NB4 (cell line): ENCODE data around the gene GRIK3.

ENCODE experiments used
- DNase-seq: peaks from one replicate; pipeline ENCODE4 v3.0.0; 2010; ENCODE audit warnings: low read depth
- H3K4me3 ChIP-seq: one replicate; pipeline ENCODE4 v1.5.1; 2011; ENCODE audit warnings: mild to moderate bottlenecking, low read depth, low read length, moderate library complexity
- MAX ChIP-seq: IDR thresholded peaks from 2 replicates; pipeline ENCODE4 v1.6.1; 2011; ENCODE audit warnings: low read depth, low read length
- MYC ChIP-seq: IDR thresholded peaks from 2 replicates; pipeline ENCODE4 v1.6.1; 2011; ENCODE audit warnings: low read depth, low read length
- POLR2A ChIP-seq: IDR thresholded peaks from 2 replicates; pipeline ENCODE4 v1.6.1; 2011; ENCODE audit warnings: mild to moderate bottlenecking; ENCODE audit not compliant: insufficient read length; ENCODE audit errors: extremely low read depth
- TF ChIP-seq, protein P1 (sequence below): IDR thresholded peaks from one replicate; pipeline ENCODE4 v1.5.1; 2012; ENCODE audit warnings: low read depth, low read length

GRIK3 gene

GRCh38 chr1:36853638-36854037, 180.7 kb downstream of the GRIK3 start:
- no peak for DNase-seq
- TF ChIP-seq POLR2A (no peak), MYC (no peak), MAX (no peak)
- TF ChIP-seq, protein P1, sequence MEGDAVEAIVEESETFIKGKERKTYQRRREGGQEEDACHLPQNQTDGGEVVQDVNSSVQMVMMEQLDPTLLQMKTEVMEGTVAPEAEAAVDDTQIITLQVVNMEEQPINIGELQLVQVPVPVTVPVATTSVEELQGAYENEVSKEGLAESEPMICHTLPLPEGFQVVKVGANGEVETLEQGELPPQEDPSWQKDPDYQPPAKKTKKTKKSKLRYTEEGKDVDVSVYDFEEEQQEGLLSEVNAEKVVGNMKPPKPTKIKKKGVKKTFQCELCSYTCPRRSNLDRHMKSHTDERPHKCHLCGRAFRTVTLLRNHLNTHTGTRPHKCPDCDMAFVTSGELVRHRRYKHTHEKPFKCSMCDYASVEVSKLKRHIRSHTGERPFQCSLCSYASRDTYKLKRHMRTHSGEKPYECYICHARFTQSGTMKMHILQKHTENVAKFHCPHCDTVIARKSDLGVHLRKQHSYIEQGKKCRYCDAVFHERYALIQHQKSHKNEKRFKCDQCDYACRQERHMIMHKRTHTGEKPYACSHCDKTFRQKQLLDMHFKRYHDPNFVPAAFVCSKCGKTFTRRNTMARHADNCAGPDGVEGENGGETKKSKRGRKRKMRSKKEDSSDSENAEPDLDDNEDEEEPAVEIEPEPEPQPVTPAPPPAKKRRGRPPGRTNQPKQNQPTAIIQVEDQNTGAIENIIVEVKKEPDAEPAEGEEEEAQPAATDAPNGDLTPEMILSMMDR: no peak

DNA sequence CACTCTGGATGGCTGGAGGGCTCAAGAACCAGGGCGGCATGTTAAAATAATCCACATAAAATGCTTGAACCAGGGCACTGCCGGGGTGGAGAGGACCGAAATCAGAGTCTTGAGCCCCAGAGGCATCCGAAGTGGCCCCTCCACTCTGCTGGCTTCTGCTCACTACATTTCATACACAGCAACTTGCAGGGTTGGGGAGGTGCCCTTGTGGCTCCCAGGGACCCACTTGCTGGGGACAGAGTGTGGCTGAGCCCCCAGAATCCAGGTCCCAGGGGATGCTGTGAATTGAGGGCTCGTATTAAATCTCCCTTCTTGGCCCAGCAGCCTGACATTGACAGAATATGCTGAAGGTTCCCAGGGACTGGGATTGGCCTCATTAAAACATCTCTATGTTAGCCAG, 181.7 kb downstream of the GRIK3 start:
- TF ChIP-seq POLR2A: no peak
- TF ChIP-seq, protein P1: no peak
- TF ChIP-seq MYC: no peak
- TF ChIP-seq MAX: no peak
- DNase-seq: no peak
- no peak overlapping the region for H3K4me3 ChIP-seq

More at GRCh38 chr1:36853638-36854037, 180.7 kb downstream of the GRIK3 start:
- H3K4me3 ChIP-seq: no peak overlapping the region

DNA sequence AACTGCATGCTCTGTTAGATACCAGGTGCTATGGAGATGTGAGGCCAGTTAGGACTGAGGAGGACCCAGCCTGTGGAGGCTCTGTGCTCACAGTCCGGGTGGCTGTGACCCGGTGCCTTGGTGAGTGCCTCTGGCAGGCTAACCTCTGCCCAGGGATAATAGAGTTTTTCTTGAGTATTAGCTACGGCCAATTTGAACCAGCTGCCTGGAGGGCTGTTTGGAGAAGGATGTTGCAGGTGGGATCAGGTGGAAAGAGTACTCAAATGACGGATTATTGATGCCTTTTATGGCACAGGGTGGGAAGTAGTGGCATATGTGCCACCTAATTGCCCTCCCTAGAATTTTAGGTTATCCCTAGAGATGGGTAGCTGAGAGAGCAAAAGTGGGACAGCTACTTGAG, 182.7 kb downstream of the GRIK3 start:
- DNase-seq: no peak
- no peak for TF ChIP-seq MYC
- TF ChIP-seq, protein P1: no peak
- no peak for TF ChIP-seq MAX
- TF ChIP-seq POLR2A: no peak

GRCh38 chr1:36851087-36851486, 183.2 kb downstream of the GRIK3 start:
- no peak overlapping the region for H3K4me3 ChIP-seq
- TF ChIP-seq, protein P1: no peak
- no peak for TF ChIP-seq MAX
- no peak for TF ChIP-seq MYC
- TF ChIP-seq POLR2A: no peak
- no peak for DNase-seq

More for the DNA sequence above, 182.7 kb downstream of the GRIK3 start:
- H3K4me3 ChIP-seq: no peak overlapping the region

GRCh38 chr1:36849956-36850355, 184.4 kb downstream of the GRIK3 start:
- no peak for DNase-seq
- TF ChIP-seq MYC (no peak), POLR2A (no peak), MAX (no peak)
- TF ChIP-seq, protein P1: no peak
- H3K4me3 ChIP-seq: no peak overlapping the region

- DNase-seq: no peak
- H3K4me3 ChIP-seq: no peak overlapping the region
- no peak for TF ChIP-seq MYC
- no peak for TF ChIP-seq POLR2A
- TF ChIP-seq MAX: no peak
- TF ChIP-seq, protein P1: no peak
These were observed 186.6 kb downstream of the GRIK3 start for GRCh38 chr1:36847761-36848160.
